Left ventricle myocardium inferior (tissue), 1 donor: ENCODE results near the gene TNFSF10. TPM values are rescaled to one million over a fixed set of nuclear protein-coding genes. Genes with fewer than 3 reads are reported as not detected.

Source experiments
- DNase-seq: peaks from one replicate; pipeline ENCODE4 v3.0.0-alpha.2; 2020
- H3K27ac ChIP-seq: fragments of 200-600 bp; replicated peaks from 2 replicates; pipeline ENCODE4 v1.8.0; 2021
- H3K27me3 ChIP-seq: fragments of 200-600 bp; 2 replicates; pipeline ENCODE4 v1.8.0; 2021; ENCODE audit warnings: low read depth
- H3K36me3 ChIP-seq: fragments of 200-600 bp; 2 replicates; pipeline ENCODE4 v1.8.0; 2021
- H3K4me1 ChIP-seq: fragments of 200-600 bp; 2 replicates; pipeline ENCODE4 v1.8.0; 2021
- H3K4me3 ChIP-seq: fragments of 200-600 bp; 2 replicates; pipeline ENCODE4 v1.8.0; 2021; ENCODE audit warnings: mild to moderate bottlenecking, moderate library complexity
- H3K9me3 ChIP-seq: fragments of 200-600 bp; replicated peaks from 2 replicates; pipeline ENCODE4 v1.8.0; 2021
- intact Hi-C: fragments of 100-400 bp; cut with micrococcal nuclease; formaldehyde crosslinking; loops from one replicate; pipeline ENCODE4 v1.11.0; 2022
- total RNA-seq: library from RNA; stranded (reverse); fragmentation: NEBNext Ultra II Directional; extraction: Animal tissue kit (Norgen Biotek cat#: 25700); gene quantifications from one replicate; pipeline ENCODE4 v1.2.1, GENCODE V29; 2021
- TF ChIP-seq, protein P1 (sequence below): fragments of 200-600 bp; IDR thresholded peaks from 2 replicates; pipeline ENCODE4 v1.8.0; 2021; ENCODE audit warnings: antibody characterized with exemption, mild to moderate bottlenecking, borderline replicate concordance
- donor health status: DM: no; HTN: yes; CAD: no; lungs with severe emphysema.

TNFSF10 gene
- total RNA-seq, 1 donor from 2014 or later: 12.6 TPM

- Histone ChIP-seq H3K4me1 (peaks cover 49% of the 10 kb centered on the region), H3K27me3 (no peaks in the 10 kb centered on the region), H3K27ac (no peak overlapping the region), H3K9me3 (no peaks in the 10 kb centered on the region), H3K36me3 (no peaks in the 10 kb centered on the region), H3K4me3 (no peak overlapping the region)
- intact Hi-C loops: no loop called here
- TF ChIP-seq, protein P1, sequence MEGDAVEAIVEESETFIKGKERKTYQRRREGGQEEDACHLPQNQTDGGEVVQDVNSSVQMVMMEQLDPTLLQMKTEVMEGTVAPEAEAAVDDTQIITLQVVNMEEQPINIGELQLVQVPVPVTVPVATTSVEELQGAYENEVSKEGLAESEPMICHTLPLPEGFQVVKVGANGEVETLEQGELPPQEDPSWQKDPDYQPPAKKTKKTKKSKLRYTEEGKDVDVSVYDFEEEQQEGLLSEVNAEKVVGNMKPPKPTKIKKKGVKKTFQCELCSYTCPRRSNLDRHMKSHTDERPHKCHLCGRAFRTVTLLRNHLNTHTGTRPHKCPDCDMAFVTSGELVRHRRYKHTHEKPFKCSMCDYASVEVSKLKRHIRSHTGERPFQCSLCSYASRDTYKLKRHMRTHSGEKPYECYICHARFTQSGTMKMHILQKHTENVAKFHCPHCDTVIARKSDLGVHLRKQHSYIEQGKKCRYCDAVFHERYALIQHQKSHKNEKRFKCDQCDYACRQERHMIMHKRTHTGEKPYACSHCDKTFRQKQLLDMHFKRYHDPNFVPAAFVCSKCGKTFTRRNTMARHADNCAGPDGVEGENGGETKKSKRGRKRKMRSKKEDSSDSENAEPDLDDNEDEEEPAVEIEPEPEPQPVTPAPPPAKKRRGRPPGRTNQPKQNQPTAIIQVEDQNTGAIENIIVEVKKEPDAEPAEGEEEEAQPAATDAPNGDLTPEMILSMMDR: no peak
- DNase-seq: no peak
Measured at GRCh38 chr3:172543419-172543818, 20.2 kb upstream of the TNFSF10 start.

- H3K4me3 ChIP-seq: no peak overlapping the region
- H3K36me3 ChIP-seq: no peaks in the 10 kb centered on the region
- H3K4me1 ChIP-seq: peaks cover 49% of the 10 kb centered on the region
- no peak for DNase-seq
- TF ChIP-seq, protein P1: no peak
- no peak overlapping the region for H3K27ac ChIP-seq
- intact Hi-C loops: no loop called here
- H3K9me3 ChIP-seq: no peaks in the 10 kb centered on the region
- no peaks in the 10 kb centered on the region for H3K27me3 ChIP-seq
Measured at GRCh38 chr3:172542999-172543398, 19.8 kb upstream of the TNFSF10 start.

DNA sequence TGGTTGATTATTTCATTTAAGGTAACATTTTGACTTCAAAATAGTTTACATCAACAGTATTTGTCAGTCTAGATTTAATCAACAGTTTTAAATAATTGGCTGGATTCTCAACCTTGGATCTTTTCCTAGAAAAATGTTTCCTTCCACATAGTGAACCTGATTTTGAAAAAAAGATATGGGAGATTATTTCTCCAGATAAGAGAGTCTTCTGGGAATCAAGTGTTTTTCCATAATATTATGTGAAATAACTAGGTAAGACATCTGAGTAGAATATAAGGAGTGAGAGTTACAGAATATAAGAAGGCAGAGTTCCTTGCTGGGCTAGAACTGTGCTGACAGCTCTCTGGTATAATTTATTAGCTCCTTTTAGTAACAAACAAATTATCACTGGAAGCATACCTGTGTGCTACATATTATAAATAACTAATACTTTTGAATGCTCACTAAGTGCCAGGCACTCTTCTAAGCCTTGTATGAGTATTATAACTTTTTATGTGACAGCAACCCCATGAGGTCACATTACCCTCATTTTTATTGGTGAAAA lies 18.8 kb upstream of the TNFSF10 start:
- TF ChIP-seq, protein P1: no peak
- Histone ChIP-seq H3K9me3 (no peaks in the 10 kb centered on the region), H3K4me1 (peaks cover 44% of the 10 kb centered on the region), H3K4me3 (no peak overlapping the region), H3K27ac (peak overlapping the region; percentile 78), H3K27me3 (no peaks in the 10 kb centered on the region), H3K36me3 (no peaks in the 10 kb centered on the region)
- intact Hi-C loops: no loop called here
- no peak for DNase-seq

DNA sequence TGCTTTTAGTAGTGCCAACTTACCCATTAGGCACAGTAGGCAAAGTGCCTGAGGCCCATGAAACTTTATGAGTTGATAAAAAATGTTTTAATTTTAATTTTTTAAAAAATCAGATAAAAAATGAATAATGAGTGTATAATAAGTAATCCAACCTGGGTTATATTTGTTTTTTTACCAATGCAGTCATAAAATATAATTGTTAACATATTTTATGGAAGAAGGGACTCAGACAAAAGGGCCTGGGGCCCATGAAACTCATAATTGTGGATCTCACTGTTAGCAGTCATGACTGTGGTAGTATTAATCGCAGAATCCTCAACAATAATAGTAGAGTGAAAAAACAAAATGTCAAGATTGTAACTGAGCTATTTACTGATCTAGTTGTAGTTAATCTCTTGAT lies 16.8 kb upstream of the TNFSF10 start:
- H3K9me3 ChIP-seq: no peaks in the 10 kb centered on the region
- TF ChIP-seq, protein P1: no peak
- no peak overlapping the region for H3K4me3 ChIP-seq
- H3K4me1 ChIP-seq: peaks cover 33% of the 10 kb centered on the region
- intact Hi-C loops: no loop called here
- no peak for DNase-seq
- H3K27ac ChIP-seq: no peak overlapping the region
- H3K27me3 ChIP-seq: no peaks in the 10 kb centered on the region
- H3K36me3 ChIP-seq: no peaks in the 10 kb centered on the region

GRCh38 chr3:172539273-172539672 lies 16.0 kb upstream of the TNFSF10 start:
- H3K9me3 ChIP-seq: no peaks in the 10 kb centered on the region
- H3K27me3 ChIP-seq: no peaks in the 10 kb centered on the region
- no peak for DNase-seq
- TF ChIP-seq, protein P1: no peak
- no peaks in the 10 kb centered on the region for H3K36me3 ChIP-seq
- no peak overlapping the region for H3K27ac ChIP-seq
- H3K4me3 ChIP-seq: no peak overlapping the region
- H3K4me1 ChIP-seq: peaks cover 33% of the 10 kb centered on the region
- intact Hi-C loops: no loop called here
